VCaP (cell line): Measurements from ENCODE around the gene COLEC12.

ENCODE experiments used
- H3K27ac ChIP-seq: fragments of 450-650 bp; 2 replicates; pipeline ENCODE4 v1.5.1; 2017
- CTCF ChIP-seq: fragments of 450-650 bp; conservative IDR thresholded peaks from 2 replicates; pipeline ENCODE4 v1.5.1; 2017; ENCODE audit warnings: mild to moderate bottlenecking, moderate library complexity

COLEC12 gene

GRCh38 chr18:505483-506122, 5.1 kb upstream of the COLEC12 start:
- no peak for TF ChIP-seq CTCF

GRCh38 chr18:501406-501714, 859 bp upstream of the COLEC12 start:
- no peak for TF ChIP-seq CTCF
- peak overlapping the region; percentile 89 for H3K27ac ChIP-seq

More at GRCh38 chr18:505483-506122, 5.1 kb upstream of the COLEC12 start:
- peak overlapping the region; percentile 70 for H3K27ac ChIP-seq

GRCh38 chr18:499776-500631, 497 bp downstream of the COLEC12 start:
- TF ChIP-seq CTCF = peak; percentile 44
- H3K27ac ChIP-seq = peak overlapping the region; percentile 89

- no peak for TF ChIP-seq CTCF
- H3K27ac ChIP-seq = peak overlapping the region; percentile 89
These were observed 1.3 kb downstream of the COLEC12 start for GRCh38 chr18:498931-499775.

GRCh38 chr18:497688-498087, 2.8 kb downstream of the COLEC12 start:
- H3K27ac ChIP-seq = peak overlapping the region; percentile 27
- no peak for TF ChIP-seq CTCF

GRCh38 chr18:495452-495851, 5.0 kb downstream of the COLEC12 start:
- TF ChIP-seq CTCF = no peak

GRCh38 chr18:495017-495416, 5.5 kb downstream of the COLEC12 start:
- no peak overlapping the region for H3K27ac ChIP-seq
- no peak for TF ChIP-seq CTCF

More at GRCh38 chr18:495452-495851, 5.0 kb downstream of the COLEC12 start:
- no peak overlapping the region; the same call in 1 of the 2 replicates for H3K27ac ChIP-seq
